Measurements from ENCODE around the gene JMJD7.

JMJD7 gene

GRCh38 chr15:41801850-41802455, 25.9 kb upstream of the JMJD7 start:
- no peak for DNase-seq

GRCh38 chr15:41804361-41804760, 23.5 kb upstream of the JMJD7 start:
- no peak for DNase-seq

DNA sequence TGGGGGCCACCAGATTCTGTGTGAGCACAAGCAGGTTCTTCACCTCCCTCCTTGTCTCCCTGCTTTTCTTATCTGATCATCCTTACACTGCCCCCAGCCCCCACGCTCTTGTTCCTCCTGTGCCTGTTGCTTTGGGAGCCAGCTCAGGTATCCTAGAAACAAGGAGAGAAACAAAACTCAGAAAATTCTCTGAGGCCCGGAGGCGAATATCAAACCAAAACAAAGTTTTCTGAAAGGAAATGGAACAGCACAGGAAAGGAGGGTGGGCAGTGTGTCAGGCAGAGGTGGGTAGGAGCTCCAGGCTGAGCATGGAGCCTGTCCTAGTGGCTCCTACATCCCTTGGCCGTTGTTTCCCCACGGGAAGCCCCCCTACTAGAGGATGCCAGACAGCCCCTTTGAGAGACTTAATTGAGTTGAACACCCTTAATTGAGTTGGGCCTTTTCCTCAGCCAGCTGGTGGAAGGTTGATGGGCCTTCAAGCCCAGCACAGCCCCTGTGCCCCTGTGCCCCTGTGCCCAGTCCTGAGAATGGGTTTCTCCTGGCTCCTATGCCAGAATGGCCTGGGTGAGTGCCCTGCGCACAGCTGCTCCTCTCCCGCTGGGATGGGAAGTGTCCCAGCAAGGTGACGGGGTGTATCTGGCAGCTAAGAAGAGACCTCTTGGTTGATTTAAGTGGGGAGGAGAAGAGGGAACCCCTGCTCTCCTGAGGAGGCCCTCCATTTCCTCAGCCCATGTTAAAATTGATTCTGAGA, 22.8 kb upstream of the JMJD7 start:
- no peak for DNase-seq

DNA sequence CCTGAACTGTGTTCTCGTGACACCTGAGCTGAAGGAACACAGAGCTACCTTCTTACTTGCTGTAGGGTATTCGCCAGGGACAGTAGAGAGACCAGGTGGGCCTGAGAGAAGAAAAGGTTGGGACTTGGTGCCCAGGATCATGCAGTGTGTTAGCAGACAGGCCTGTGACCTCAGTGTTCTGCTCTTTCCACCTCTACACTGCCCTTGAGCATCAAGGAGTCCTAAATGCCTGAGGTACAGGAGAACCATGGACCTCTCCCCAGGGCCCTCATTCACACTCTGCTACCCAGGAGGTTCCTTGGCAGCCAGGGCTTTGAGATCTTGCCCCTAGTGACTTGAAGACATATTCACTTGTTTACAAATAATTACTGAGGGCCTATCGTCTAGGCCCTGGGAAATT, 22.2 kb upstream of the JMJD7 start:
- no peak for DNase-seq

DNA sequence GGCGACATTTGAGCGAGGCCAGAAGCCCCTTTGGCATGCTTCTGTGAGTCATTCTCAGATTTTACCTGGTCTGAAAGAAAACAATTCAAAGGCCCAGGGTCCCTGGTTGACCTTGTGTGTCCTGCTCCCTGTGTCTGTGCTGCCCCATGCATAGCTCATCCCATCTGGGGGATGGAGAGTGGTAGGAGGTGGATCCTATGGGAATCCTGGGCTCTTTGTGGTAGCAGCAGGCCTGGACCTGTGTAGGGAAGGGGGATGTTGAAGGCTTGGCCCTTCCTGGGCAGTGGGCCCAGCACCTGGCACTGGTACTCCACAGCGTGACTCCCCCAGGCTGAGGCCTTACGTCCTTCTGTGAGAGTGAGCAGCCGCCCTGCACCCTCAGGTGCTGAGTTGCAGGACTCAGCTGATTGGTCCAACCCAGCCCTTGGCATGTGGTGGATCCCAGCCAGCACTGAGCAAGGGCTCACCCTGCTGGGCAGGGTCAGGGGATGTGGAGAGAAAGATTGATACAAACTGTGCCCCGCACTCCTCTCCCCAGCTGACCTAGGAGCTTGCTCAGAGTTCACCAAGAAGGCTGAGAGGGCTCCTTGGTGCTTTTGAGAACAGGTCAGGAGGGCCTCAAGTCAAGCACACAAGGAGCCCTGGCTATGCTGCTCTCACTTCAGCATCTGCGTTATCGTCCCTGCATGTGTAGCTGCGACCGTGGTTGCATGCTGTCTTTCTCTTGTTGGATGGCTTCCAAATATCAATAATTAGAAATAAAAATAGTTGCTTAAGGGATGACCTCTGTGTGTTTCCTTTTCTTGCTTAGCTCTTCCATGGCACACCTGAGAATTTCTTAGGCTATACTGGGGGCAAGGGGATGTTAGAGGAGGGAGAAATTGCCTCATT, 21.4 kb upstream of the JMJD7 start:
- no peak for DNase-seq

- no peak for DNase-seq
Measured at GRCh38 chr15:41809121-41809520, 18.8 kb upstream of the JMJD7 start.

- DNase-seq: no peak
Measured at GRCh38 chr15:41809526-41810220, 18.2 kb upstream of the JMJD7 start.

- DNase-seq: no peak
Measured at GRCh38 chr15:41810651-41811431, 17.1 kb upstream of the JMJD7 start.

DNA sequence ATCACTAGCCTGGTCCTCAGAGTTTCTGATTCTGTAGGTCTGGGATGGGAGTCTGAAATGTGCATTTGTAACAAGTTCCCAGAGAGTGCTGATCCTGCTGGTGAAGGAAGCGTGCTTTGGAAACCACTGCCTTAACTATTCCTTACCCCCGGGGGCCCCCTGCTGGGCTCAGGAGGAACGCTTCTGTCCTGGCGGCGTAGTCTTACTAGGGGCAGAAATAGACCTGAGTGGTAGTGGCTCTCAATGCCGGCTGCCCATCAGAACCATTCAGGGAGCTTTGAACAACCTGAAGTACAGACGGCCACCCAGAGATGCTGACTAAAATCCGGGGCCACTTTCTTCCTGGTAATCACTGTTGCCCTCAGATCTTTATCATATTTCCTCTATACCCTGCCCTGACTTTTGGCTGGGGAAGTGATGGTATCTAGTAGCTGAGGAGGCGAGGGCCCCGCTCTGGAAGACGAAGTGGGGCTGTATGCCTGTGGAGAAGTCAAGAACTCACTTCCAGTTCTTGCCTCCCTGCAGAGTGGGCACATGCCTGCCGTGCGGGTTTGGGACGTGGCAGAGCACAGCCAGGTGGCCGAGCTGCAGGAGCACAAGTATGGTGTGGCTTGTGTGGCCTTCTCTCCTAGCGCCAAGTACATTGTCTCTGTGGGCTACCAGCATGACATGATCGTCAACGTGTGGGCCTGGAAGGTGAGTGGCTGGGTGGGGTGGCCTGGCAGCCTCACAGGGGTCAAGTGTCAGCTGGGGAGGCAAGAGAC, 16.3 kb upstream of the JMJD7 start:
- peak; percentile 69 for DNase-seq

GRCh38 chr15:41812820-41813375, 15.0 kb upstream of the JMJD7 start:
- DNase-seq: no peak

GRCh38 chr15:41813426-41813825, 14.5 kb upstream of the JMJD7 start:
- DNase-seq: no peak

DNA sequence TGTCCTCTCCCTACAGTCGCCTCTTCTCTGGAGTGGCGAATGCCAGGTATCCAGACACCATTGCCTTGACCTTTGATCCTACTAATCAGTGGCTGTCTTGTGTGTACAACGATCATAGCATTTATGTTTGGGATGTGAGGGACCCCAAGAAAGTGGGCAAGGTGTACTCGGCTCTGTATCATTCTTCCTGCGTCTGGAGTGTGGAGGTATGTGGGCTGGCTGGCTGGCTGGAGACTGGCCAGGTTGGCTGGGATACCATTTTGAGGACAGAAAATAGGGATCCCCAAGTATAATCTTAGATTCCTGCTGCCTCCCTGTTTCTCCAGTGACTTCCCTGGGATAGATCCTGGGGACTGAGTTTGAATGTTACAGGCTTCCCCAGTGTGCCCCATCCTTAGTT, 13.4 kb upstream of the JMJD7 start:
- no peak for DNase-seq

- DNase-seq: no peak
Measured at GRCh38 chr15:41816788-41817187, 11.1 kb upstream of the JMJD7 start.

DNA sequence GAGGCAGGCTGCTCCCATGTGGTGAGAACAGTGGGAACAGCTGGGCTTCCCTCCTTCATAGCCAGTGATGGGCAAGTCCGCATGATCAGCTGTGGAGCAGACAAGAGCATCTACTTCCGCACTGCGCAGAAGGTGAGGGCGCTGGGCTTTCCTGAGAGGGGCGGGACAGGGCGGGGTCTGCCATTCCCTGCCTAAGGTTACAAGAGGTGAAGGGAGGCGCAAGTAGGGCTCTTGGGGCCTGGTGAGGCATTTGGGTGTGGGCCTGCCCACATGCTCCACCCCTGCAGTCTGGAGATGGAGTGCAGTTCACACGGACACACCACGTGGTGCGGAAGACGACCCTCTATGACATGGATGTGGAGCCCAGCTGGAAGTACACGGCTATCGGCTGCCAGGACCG, 10.6 kb upstream of the JMJD7 start:
- no peak for DNase-seq

- DNase-seq: no peak
Measured at GRCh38 chr15:41817781-41818180, 10.1 kb upstream of the JMJD7 start.

- DNase-seq: no peak
Measured at GRCh38 chr15:41819455-41820050, 8.3 kb upstream of the JMJD7 start.

GRCh38 chr15:41820791-41821423, 7.0 kb upstream of the JMJD7 start:
- DNase-seq: no peak

DNA sequence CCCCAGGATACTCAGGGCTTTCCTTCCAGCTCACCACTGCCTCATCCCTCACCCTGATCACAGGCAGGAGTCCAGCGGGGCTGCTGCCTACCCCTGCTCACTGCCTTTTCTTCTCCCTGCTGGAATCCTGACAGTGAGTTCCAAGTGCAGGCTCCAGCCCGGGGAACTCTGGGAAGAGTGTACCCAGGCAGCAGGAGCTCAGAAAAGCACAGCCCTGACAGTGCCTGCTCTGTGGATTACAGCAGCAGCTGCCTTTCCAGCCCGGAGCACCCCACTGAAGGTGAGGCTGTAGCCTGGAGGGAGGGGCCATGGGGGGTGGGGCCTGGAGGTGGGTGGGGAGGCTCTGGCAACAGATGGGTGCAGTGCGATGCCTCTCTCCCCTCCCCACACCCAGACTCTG, 6.1 kb upstream of the JMJD7 start:
- DNase-seq: peak; percentile 18

DNA sequence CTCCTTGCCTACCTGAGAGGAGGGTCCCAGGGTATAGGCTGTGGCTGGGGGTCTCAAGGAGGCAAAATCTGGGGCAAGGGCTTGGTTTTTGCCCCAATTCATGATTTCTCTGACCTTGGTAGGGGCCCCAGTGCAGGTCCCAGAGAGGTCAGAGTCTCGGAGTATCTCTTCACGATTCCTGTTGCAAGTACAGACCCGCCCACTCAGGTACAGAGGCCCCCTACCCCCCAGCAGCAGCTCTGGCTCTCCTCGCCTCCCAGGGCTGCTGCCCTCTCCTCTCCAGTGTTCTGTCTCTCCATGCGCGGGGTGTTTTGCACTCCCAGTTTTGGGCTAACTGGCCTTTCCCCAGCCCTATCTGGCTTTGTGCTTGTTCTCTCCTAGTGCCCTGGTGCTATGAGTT, 5.4 kb upstream of the JMJD7 start:
- DNase-seq: no peak

- DNase-seq: no peak
Measured at GRCh38 chr15:41822957-41823356, 4.9 kb upstream of the JMJD7 start.

Data from NCI-H1694 (cell line).